Astrocyte of the hippocampus (primary cell): Measurements from ENCODE around the gene PEPD.

Experiments
- DNase-seq: peaks from one replicate; pipeline ENCODE4 v3.0.0; 2011; ENCODE audit warnings: low read depth, low spot score

Gene PEPD

DNA sequence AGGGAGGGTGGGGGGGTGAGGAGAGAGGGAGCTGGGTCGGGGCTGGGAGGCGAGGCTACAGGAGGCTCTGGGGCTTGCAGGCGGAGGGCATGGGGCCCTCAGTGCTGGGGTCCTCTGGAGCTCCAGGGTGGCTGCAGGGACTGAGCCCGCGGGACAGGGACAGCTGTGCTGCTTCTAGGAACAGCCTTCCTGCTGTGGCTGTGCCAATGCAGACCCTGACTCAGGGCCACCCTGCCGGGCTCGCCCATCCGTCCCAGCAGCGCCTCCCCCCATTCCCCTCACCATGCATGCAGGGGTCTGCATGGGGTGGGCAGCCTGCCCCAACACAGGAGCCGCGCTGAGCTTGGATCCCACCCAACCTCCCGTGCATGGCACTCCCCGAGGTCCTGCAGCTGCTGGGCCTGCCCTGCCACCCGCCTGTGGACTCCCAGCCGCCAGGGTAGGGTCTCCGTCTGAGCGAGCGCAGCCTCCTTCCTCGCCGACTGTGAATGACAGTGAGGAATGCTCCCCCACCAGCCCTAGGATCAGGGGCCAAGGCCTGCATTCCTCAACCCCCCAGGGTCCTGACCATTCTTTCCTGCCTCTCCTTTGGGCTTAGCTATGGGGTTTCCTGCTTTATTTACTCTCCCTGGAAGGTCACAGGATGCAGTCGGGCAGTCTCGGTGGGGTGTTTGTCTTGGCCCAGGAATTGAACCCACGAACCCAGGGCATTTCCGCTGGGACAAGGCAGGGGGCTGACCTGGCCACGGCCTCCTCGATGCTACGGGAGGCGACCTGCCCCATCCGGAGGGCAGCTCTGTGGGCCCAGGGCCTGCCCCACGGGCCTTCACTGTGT, 124.7 kb downstream of the PEPD start:
- DNase-seq, result peak; percentile 56

DNA sequence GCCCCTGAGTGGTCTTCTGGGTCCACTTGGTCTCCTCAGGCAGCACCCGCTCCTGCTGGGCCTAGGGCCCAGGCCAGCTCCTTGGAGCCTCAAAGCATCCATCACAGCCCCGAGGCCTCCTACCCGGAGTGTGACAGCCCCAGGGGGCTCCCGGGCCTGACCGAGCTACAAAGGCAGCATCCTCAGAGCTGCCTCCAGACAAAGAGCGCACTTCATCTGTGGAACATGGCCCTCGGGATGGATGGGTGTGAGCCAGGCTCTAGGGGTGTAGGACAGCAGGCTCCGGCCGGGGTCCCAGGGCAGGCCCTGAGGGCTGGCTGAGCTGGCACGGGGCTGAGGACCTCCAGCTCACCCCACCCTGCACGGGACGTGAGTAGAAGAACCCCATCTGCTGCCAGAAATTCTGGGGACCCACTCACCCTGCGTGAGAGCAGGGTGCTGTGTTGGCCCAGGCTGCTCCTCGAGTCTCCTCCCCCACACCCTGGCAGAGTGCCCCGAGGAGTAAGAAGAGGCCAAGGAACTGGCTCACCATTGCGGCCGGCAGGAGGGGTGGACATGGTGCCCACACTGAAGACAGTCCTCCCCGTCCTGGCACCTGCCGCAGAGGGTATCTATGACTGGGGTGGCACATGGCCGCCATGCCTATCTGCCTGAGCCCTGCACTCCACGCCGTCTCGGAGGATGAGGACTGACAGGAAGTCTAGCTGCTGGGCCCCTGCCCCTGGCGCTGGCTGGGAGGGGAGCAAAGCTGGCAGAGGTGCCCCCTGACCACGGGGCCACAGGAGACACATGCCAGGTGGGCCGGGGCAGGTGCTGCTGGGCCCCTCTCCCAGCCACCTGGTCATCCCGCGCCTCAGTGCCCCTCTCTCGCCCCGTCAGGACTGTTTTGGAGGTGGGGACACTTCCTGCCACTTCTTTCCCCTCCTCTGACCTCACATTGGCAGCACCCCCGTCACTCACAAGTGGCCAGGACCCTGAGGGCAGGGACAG, 125.7 kb downstream of the PEPD start:
- peak; percentile 72 for DNase-seq

DNA sequence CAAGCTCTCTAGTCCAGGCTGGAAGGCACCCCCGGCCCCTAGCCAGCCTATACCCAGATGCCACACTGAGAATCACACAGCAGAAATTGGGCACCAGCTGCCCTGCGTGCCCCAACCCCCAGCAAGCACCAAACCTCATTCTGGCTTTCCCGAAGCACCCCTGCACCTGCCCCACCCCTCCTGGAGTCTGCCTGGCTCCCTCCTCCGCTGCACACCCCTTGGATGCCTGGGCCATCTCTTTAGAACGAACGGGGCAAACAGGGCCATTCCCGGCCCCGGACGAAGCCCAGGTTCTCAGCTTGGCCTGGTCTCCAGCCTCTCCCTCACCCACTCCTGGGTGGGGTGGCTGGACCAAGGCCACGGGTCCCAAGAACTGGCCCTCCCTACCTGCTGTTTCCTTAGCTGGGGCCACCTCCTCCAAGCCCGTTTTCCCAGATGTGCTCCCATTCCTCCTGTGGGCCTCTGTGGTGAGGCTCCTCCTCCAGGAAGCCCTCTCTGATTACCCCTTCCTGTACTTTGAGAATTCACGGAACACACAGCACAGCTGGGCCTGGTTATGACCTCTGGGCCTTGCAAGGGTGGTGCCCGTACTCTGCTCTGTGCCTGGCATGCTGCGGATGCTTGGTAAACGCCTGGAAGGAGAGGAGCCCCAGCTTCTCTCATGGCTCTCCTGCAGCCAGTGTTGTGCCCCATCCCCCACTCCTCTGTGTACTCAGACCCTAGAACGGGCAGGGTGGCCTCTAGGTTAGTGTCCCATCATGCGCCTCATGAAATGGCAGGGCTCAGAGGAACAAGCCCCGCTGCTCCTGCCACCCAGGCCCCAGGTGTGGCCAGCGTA, 126.6 kb downstream of the PEPD start:
- no peak for DNase-seq

DNA sequence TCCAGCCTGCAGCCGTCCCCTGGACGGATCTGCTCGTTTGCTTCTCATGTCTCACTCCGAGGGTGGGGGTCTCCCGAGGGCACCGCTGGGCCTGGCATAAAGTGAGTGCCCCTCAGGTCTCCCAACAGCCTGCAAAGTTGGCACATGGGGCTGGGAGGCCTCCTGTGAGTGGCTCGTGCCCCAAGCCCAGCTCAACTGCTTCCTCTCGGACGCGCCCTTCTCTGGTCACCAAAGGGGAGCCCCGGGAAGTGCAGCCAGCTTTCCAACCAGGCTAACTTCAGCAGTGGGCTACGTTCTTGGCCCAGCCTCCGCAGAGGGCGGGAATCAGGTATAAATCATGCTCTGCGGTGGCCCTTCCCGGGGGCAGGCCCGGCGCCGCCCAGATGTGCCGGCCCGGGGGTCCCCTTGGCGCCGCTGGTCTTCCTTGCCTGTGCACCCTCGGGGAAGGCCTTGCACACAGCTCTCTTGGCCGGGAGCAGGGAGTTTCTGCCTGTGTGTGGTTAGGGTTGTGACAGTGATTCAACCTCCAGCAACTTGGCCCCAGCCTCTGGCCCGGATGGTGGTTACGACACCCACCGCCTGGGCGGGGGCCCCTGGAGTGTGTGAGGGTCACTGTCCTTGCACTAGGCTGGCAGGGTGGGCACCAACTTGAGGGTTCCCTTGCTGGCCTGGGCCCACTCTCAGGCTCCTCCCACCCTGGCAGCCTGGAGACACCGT, 127.4 kb downstream of the PEPD start:
- peak; percentile 78 for DNase-seq

DNA sequence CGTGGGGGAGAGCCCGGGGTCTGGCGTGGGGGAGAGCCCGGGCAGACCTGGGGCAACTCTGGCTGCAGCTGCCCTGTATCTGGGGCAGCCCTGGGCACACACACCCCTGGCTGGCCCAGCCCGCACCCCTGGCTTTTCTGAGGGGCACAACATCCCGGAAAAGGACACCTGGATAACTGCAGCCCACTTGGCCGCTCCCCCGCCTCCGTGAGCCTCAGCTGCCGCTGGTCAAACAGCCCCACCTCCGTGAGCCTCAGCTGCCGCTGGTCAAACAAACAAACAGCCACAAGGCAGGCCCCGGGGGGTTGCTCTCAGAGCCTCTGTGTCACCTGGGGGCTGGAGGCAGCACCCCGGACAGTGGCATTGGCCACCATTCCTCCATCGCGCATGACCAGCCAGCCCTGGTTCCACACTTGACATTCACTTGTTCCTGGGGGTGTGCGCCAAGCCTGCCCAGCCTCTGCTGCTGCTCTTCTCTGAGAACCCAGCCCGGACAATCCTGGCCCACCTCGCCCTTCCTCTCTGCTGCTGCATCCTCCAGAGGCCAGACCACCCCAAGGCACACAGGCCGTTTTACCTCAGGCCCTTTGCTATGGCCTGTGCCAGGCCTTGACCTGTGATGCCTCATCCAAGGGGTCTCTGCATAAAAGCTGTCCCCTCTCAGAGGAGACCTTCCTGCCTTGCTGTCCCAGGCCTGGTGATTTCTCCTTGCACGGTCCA, 128.1 kb downstream of the PEPD start:
- DNase-seq, result no peak

DNA sequence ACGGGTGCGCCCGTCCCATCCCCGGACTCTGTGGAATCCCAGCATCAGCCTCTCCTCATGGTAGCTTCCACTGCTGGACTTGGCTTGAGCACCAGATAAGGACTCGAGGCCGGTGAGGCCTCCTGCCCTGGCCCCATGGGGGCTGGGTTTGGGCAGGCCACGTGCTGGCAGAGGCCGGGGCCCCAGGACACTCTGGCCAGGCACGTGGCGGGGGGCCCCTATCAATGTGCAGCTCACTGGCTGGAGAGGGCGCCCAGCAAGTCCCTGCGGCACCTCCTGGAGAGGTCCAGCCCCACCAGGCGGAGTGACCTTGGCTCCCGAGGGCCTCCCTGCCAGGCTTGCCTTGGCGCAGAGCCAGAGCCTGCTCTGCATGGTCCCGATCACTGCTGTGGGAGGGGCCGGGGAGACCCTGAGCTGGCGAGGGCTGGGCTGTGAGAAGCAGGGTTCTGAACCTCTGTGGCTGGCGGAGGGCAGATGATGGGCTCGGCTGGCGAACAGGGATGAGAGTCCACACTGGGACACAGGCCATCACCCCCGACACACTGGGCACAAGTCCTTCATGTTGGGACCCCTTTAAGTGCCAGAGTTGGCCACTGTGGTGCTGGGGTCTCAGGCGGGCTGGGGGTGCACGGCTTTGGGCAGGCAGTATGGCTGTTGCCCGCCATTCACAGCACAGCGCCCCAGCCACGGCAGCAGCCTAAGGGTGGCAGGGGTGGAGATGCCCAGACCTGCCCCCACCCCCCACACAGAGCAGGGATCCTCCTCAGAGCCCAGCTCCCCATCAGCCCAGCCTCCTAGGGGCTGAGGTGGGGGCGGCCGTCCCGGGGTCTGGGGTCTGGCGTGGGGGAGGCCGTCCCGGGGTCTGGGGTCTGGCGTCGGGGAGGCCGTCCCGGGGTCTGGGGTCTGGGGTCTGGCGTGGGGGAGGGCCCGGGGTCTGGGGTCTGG, 129.0 kb downstream of the PEPD start:
- DNase-seq, result no peak

DNA sequence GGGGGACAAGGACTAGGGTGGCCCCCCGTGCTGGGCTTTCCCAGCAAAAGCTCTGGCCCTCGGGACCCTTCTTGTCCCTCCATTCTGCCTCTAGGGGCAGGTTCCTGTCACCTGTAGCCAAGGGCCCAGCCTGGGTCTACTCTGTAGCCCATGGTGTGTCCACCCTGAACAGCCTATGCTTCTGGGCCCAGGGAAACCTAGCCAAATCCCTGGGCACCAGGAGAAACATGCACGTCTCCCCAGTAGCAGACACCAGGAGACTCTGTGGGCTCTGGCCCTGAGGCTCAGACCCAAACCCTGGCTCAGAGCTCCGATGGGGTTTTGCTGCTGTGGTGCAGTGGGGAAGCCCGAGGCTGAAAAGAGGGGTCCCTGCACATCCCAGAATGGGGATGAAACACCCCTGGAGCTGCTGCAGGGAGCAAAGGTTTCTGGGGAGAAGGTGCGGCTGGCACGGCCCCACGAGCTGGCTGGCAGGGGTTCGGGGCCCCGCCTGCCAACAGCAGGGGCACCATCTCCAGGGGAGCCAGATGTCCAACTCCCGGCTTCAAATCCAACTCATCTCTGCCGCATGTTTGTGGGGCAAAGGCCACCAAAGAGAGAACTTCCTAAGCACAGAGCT, 129.9 kb downstream of the PEPD start:
- no peak for DNase-seq

DNA sequence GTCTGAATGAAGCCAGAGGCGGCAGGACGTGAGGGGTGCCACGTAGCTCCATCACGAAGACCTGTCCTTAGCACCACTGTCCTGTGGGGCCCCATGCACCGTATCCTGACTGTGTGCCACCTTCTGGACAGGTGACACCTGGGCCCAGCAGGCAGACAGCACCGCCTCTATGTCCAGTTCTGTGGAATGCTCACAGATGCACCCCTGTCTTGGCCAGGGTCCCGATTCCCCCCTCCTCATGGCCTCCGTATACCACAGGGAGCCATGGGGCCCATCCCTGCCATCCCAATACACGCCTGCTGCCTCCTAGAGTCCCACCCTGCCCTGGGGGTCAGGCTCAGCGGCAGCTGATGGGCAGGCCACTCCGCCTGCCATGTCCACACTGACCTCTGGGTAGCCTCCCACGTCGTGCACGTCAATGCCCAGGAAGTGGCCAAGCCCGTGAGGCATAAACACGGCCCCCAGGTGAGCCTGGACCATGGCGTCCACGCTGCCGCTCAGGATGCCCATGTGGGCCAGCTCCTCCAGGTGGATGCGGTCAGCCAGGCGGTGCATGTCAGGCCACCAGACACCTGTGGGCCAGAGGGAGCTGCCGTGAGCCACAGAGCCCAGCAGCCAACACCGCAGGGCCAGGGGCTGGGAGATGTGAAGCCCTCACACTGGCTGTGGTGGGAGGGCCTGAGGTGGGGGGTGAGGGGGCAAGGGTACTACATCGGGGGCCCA, 130.5 kb downstream of the PEPD start:
- DNase-seq, result no peak

DNA sequence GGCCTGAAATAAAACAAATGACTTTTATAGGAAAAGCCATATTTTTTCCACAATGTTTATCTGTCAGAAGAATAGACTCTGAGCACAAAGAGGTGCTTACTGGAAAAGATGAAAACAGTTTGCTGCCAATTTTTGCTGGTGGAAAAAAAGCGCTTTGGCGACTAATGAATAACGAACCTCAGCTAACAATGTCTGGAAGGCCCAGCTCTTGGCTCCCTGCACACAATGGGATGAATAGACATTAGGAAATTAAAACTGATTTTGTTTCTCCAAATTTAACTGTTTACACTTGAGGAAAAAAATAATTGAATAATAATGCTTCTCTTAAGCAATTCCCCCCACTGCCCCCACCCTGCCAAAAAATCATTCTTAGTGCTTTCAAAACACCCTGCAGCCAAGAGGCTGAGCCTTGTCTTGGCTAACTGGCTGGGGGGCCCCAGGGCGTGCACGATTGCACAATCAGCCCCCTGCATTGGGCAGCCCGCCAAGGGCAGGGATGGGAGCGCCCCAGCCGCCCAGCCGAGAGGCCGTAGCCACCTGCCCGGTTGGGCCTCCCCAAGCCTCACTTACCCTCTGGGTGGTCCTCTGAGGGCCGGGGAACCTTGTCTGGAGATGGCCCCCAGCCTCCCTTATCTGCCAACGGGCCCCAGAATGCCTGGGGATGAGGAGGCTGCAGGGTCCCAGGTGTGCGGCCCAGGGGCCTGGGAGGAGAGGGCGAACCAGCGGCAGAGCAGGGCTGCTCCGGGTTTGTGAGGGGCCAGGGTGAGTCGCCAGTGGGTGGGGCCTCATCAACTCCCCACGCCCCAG, 131.3 kb downstream of the PEPD start:
- no peak for DNase-seq

DNA sequence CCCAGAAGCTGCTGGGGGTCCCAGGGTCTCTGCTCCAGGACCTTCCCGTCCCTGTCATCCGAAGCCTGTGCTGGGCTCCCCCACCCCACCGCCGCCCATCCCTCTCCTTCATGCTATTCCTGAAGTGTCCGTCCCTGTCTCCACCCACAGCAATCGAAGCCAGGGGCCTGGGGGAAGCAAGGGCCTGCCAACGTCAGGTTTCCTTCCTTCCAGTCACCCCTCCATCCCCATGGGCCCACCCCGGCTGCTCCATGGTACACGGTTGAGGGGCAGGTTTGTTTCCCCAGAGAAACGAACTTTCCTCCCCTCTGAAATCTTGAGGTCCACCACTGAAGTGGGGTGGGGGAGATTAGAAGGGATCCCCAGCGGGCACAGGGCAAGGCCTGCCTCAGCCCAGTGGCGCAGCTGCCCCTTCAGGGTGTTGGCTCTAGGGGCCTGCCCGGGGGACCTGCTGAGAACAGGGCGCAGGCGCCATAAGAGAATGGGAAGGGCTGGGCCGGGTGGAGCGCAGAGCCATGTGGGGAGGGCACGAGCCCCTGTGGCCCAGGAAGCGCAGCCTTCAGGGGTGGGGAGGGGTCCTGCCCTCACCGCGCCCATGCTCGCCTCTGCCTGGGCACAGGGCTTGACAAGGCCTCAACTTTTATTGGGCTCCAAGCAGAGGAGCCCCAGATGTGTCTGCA, 132.0 kb downstream of the PEPD start:
- DNase-seq, result no peak

DNA sequence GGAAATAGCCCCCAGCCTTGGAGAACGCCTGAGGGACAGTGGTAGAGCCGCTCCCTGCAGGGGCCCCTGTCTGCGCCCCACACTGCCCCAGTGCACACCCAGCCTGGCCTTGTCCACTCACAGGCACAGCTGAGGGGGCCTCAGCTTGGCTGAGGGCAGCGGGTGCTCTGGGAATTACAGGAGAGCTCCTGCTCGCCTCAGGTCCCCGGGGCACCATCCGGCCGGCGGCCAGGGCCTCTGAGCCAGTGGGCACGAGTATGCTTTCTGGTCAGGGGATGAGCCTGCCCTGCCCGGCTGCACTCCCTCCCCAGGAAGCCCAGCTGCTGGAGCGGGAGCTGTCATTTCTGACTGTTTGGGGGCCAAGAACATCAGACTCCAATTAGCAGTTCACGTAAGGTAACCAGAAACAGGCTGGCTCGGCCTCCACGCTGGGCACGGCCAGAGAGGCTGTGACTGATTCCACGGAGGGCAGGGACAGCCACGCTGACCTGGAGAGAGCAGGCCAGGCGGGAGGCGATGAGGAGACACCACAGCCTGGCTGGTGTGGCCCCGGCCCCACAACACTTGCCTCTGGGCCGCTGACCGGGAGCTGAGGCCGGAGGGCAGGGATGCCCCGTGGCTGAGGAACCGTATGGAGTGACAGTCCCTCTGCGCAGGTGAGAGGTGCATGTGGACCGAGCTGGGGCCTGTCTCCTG, 132.7 kb downstream of the PEPD start:
- DNase-seq, result no peak

DNA sequence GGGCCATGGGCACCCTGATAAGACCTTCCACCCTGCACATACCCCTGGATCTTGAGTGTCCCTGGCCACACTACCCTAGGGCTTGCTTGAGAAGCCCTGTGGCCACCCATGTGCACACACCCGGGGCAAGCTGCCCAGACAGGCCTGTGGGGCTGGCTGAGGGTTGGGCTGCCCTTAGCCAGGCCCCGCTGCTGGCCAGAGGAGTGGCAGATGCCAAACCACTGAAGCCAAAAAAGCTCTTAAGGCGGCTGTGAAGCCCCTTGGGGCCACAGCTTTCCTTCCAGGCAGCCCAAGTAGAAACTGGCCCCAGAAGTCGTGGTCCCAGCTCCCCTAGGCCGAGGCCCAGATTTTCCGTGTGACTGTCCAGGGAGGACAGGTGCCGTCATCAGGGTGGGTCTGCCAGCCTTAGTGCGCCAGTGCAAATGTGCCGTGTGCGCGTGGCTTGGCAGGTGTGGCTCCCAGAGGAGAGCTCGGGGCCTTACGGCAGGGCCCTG, 133.3 kb downstream of the PEPD start:
- no peak for DNase-seq

DNA sequence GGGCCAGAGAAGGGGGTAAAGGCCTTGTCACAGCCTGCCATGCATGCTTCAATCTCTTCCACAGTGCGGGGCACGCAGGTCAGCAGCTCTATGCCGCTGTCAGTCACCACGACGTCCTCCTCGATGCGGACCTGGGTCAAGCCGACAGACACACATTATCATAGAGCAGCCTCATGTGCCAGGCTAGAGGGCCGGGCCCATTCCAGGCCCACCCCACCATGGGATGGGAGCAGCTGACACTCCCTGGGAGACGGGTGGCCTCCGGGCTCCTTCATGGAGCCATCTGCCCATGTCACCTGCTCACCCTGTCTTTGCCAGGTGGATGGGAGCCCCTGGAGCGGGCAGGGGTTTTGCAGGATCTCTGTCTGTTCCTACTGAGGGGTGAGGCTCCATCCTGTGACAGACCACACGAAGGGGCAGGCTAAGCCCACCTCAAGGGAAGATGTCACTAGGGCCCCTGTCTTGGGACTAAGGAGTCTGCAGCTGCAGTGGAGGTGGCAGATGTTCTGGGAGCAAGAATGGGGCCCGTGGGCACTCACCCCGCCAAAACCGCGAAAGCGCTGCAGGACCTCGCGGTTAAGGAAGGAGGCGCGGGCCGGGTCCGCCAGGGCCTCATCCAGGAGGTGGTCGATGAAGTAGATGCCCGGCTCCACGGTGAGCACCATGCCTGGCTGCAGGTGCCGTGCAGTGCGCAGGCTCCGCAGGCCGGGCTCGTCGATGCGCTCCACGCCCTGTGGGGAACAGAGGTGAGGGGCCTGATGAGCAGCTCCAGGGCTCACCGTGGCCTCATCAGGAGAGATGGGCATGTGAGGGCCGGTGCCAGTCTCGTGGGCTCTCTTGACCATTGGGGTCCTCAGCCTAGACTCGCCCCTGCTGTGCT, 134.0 kb downstream of the PEPD start:
- no peak for DNase-seq

DNA sequence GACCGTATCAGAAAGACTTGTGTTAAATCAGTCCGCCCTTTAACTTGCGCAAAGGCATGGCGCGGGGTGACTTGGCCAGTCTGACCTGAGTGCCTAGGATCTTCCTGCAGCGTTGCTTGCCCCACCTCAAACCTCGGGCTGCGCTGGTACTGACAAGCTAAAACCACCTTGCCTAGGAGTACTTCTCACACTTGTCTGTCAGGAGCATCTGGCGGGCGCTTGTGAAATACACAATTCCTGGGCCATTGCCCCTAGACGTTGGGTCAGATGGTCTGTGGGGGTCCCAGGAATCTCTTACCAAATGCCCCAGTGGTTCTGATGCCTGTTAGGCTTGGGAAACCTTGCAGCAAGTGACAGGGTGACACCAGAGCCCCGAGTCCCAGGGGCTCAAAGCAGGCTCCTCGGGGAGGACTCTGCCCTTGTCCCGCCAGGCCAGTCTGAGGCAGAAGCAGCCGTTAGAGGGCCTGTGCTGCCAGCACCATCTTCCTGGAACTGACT, 135.2 kb downstream of the PEPD start:
- DNase-seq, result no peak

DNA sequence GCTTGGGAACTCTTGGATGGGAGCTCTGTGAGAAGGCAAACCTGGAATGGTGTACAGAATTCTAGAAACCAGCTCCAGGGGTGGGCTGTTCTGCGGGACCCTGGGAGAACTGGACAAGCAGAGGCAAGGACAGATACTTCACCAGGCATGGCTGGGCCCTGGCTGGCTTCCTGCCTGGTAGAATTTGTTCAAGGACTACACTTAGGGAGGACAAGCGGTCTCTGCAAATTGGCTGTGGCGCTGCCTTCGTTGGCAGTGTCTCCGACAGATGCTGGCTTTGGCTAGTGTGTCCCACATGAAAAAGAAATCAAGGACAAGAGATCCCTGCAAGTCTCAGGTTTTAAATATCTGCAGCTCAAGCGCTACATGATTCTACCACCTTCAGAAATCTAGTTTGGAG, 135.6 kb downstream of the PEPD start:
- DNase-seq, result no peak
